Measurements from ENCODE around the gene IBTK. TPM values are rescaled to one million over a fixed set of nuclear protein-coding genes. Genes with fewer than 3 reads are reported as not detected.
"Not testable (repeated sequence)": the region's sequence is repeated elsewhere in the genome, so short reads cannot be mapped to it uniquely, and the experiment has no call there.

IBTK gene
- 10 to 100 TPM; 32.1 to 45.2 TPM for total RNA-seq
- long read RNA-seq, full-length matches to known transcripts: 3 of 29 reads
- long read RNA-seq, partial matches to known transcripts: 23 of 29 reads
- long read RNA-seq, other reads (novel, unspliced or antisense): 3 of 29 reads

DNA sequence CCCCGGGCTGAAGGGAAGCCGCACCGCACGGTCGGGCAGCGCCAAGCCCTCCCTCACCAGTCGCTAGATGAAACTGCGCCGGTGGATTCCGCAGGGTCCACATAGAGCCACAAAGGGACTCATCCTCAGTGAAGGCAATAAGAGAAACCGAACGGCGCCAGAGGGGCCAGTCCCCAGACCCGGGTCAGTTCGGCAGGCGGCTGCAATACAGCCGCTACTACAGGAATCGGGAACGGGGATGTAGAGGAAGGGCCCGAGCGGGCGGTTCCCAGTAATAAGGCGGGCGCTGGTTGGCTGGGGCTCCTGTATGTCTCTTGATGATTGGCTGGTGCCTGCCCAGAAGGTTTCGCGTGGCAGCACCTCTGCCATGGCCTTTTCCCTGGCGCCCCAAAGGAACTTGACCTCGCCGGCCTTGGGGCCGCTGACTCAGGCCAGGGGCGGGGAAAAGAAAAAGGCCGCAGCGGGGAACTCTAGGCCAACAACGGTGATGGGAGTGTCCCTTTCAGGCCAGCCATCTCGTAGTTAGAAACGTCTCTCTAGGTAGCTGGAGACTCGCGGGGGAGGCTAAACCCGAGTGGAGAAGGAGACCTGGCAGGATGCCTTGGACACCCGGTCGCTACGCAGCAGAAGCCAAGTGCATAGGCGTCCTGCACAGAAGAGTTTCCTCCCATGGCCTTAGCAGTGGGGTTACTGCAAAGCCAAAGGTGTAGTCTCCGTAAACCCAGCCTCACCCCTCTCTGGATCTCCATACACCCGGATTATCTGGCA is at the start of gene IBTK:
Gene IBTK, minus strand, starts transcription at position 240 of the 768 bp plus-strand sequence. CDS start 7,258 bp downstream, outside the sequence.
- intact Hi-C loops (cut with DNase I, micrococcal nuclease): no loop called here
- DNase-seq (peak; percentile 94), ATAC-seq (peak; percentile 96)

DNA sequence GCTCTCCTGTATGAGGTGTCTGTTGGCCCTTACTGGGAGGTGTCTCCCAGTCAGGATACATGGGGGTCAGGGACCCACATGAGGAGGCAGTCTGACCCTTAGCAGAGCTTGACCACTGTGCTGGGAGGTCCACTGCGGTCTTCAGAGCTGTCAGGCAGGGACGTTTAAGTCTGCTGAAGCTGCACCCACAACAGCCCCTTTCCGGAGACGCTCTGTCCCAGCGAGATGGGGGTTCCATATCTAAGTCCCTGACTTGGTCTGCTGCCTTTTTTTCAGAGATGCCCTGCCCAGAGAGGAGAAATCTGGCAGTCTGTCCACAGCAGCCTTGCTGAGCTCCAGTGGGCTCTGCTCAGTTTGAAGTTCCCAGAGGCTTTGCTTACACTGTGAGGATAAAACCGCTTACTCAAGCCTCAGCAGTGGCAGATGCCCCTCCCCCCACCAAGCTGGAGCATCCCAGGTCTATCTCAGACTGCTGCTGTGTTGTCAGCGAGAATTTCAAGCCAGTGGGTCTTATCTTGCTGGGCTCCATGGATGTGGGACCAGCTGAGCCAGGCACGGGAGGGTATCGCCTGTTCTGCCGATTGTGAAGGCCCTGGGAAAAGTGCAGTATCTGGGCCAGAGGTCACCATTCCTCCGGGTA is 36.3 kb upstream of the IBTK start:
- no peak for ATAC-seq
- intact Hi-C loops (cut with DNase I, micrococcal nuclease): no loop called here
- DNase-seq: no peak

GRCh38 chr6:82281550-82281949 is 34.0 kb upstream of the IBTK start:
- intact Hi-C loops (cut with DNase I, micrococcal nuclease); DNase-seq; ATAC-seq: not testable (repeated sequence)

DNA sequence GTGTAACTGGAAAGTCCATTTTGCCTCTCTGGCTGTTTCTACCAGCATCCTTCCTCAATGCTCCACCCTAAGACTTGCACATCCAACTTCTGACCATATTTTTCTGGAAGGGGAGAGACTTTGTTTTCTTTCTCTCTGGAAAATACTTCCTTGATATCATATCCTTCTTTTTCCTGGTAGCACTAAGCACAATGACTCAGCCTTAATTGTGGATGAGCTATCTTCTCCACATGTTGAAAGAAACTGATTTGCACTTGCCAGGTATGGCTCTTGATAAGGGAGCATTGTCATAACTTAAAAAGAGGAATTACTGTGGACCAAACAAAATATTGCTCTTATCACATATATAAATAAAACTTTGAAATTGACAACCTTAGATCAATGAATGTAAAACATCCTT is 30.1 kb upstream of the IBTK start:
- ATAC-seq: no peak
- intact Hi-C loops (cut with DNase I, micrococcal nuclease): loop anchor here in 1 of 2 donors (10.0 kb wide), 1 partner anchor 777 kb away; no protein-coding TSS in a partner anchor
- no peak for DNase-seq

GRCh38 chr6:82275686-82276085 is 28.1 kb upstream of the IBTK start:
- no peak for DNase-seq
- intact Hi-C loops (cut with DNase I, micrococcal nuclease): loop anchor here in 1 of 2 donors (10.0 kb wide), 1 partner anchor 779 kb away; no protein-coding TSS in a partner anchor
- ATAC-seq: no peak

GRCh38 chr6:82273295-82273694 is 25.8 kb upstream of the IBTK start:
- no peak for ATAC-seq
- intact Hi-C loops (cut with DNase I, micrococcal nuclease): loop anchor here (5.0 to 10.0 kb wide), 2 partner anchors 782 to 784 kb away; no protein-coding TSS in a partner anchor
- DNase-seq: no peak

GRCh38 chr6:82270881-82271635 is 23.5 kb upstream of the IBTK start:
- intact Hi-C loops (cut with DNase I, micrococcal nuclease): loop anchor here (5.0 to 10.0 kb wide), 2 partner anchors 784 to 786 kb away; no protein-coding TSS in a partner anchor
- DNase-seq (no peak), ATAC-seq (peak; percentile 36)

DNA sequence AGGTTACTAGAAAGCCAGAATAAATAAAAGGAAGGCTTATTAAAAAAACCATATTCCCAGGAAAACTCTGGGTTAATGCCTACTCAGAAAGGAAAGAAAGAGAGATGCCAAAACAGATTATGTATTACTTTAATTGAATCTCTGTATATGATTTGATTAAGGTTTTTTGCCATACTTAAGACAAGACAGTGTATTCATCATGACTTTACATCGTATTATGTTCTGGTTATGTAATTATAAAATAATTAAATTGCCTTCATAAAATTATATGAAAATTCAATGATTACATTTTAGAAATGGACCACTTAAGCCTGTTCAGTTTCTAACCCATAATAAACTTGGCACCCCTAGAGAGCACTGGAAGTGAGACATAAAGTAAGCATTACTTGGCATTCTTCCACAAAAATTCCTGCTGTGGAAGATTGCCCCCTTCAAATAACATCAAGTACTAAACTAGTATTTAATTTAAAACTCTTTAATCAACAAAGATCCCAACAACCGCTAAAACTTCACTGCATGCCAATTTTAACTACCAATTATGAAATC is 20.8 kb upstream of the IBTK start:
- ATAC-seq (no peak), DNase-seq (no peak)
- intact Hi-C loops (cut with DNase I, micrococcal nuclease): loop anchor here in 1 of 2 donors (5.0 kb wide), 1 partner anchor 939 kb away; no protein-coding TSS in a partner anchor

- intact Hi-C loops (cut with DNase I, micrococcal nuclease): loop anchor here in 1 of 2 donors (5.0 kb wide), 1 partner anchor 942 kb away; no protein-coding TSS in a partner anchor
- DNase-seq: no peak
- no peak for ATAC-seq
Observed at GRCh38 chr6:82264824-82265223, 17.3 kb upstream of the IBTK start.

DNA sequence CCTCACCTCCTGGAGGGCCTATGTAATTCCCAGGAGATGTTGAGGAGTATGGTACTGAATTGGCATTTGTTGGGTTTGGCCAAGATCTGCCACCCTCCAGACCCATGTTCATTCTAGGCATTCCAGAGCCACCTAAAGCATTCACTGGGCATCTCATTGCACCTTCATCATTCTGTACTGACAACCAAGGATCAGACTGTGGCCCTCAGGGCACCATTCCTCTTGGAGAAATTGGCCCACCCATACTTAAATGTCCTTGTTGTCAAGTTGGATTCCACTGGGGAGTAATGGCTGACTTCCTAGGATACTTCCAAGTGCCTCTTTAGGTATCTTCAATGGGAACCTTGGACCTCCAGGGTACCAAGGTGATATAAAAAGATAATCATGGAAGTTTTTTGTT is 16.8 kb upstream of the IBTK start:
- intact Hi-C loops (cut with DNase I, micrococcal nuclease): no loop called here

GRCh38 chr6:82263916-82264315 is 16.4 kb upstream of the IBTK start:
- ATAC-seq (no peak), DNase-seq (no peak)
- intact Hi-C loops (cut with DNase I, micrococcal nuclease): no loop called here

More for the DNA sequence above, 16.8 kb upstream of the IBTK start:
- DNase-seq (no peak), ATAC-seq (no peak)

DNA sequence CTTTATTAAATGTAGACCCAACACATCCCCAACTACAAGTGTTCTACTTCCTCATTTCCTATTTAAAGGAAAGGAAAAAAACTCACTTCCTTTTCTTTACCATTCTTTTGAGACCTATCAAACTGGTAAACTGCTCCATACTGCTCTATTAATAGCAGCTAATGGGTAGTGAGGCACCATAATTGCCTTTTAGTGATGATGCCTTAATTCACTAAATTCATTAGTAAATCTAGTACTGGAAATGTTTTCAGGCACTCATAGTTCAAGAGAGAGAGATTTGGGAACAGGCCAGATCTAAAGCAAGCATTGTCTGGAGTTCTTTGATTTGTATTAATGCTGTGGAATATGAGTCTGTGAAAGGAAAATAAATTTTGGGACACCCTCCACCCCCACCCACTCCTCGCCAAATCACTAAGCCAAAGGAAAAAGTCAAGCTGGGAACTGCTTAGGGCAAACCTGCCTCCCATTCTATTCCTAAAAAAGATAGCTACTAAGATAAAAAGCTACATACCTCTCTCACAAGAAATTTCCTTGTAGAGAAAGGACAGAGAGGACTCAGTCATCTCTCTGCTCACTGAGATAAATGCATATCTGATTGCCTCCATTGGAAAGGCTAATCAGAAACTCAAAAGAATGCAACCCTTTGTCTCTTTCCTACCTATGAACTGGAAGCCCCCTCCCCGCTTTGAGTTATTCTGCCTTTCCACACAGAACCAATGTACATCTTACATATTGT is 13.6 kb upstream of the IBTK start:
- intact Hi-C loops (cut with DNase I, micrococcal nuclease): no loop called here
- ATAC-seq (no peak), DNase-seq (no peak)

GRCh38 chr6:82259389-82259788 is 11.8 kb upstream of the IBTK start:
- intact Hi-C loops (cut with DNase I, micrococcal nuclease): no loop called here
- DNase-seq (no peak), ATAC-seq (no peak)

DNA sequence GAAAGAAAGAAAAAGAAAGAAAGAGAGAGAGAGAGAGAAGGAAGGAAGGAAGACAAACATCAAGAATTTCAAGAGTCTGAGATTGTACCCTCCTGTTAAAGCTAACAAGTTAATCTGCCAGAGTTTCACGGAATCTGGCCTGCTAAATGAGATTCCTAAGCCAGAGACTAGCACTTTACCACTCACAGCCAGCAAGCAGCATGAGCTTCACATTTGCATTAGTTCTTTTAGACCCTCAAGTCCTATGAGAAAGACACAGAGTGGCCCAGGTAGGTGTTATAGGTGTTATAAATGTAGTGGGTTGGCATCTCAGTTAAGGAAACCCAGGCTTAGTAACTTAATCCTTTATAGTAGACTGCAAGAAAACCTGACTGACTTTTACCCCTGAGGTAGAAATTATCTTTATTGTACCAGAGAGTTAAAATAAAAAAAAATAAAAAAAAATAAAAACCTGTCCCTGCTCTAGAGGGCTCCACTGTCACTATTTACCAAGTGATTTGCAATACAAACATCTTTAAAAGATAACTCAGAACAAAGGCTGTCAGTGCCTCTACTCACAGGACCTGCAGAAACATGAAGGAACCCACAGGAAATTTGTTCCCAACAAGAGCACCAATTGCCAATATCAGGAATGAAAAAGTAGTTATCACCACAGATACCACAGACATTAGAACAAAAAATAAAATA is 9.7 kb upstream of the IBTK start:
- intact Hi-C loops (cut with DNase I, micrococcal nuclease): no loop called here
- no peak for DNase-seq
- peak; percentile 70 for ATAC-seq

DNA sequence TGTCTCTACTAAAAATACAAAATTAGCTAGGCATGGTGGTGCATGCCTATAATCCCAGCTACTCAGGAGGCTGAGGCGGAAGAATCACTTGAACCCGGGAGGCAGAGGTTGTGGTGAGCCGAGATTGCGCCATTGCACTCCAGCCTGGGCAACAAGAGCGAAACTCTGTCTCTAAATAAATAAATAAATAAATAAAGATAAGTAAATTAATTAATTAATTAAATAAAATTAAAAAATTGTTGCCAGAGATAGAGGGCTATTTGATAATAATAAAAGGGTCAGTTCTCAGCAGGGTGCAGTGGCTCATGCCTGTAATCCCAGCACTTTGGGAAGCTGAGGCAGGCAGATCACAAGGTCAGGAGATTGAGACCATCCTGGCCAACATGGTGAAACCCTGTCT is 7.2 kb upstream of the IBTK start:
- ATAC-seq, DNase-seq: not testable (repeated sequence)
- intact Hi-C loops (cut with DNase I, micrococcal nuclease): loop anchor here in 1 of 2 donors (5.0 kb wide), 1 partner anchor 803 kb away; no protein-coding TSS in a partner anchor

DNA sequence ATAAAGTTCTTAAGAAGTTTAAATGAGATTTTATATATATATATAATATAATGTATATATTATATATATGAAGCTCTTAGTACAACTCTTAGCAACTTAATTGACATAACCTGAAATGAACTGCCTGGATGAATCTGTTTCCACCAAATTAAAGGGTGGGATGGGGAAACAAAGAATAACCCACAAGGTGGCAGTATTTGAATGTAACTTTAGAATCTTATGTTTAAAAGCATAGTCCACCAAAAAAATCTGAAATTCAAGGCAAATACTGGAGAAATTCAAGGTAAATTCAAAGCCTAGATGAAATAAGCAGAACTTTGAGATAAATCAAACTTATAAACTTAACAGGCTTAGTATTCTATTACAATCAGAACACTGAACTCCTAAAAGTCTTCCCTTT is 4.4 kb upstream of the IBTK start:
- intact Hi-C loops (cut with DNase I, micrococcal nuclease): loop anchor here in 1 of 2 donors (5.0 kb wide), 1 partner anchor 805 kb away; no protein-coding TSS in a partner anchor
- ATAC-seq (no peak), DNase-seq (no peak)
